Neutrophil (primary cell): Measurements from ENCODE around the gene ZNF778.

ENCODE experiments used
- H3K27ac ChIP-seq: fragments of 200-600 bp; sonication (generic); 2 replicates; pipeline ENCODE4 v1.5.1; 2016; ENCODE audit warnings: mild to moderate bottlenecking, moderate library complexity
- H3K27me3 ChIP-seq: fragments of 200-600 bp; sonication (generic); 2 replicates; pipeline ENCODE4 v1.6.0; 2016; ENCODE audit warnings: mild to moderate bottlenecking
- H3K36me3 ChIP-seq: fragments of 200-600 bp; sonication (generic); 2 replicates; pipeline ENCODE4 v1.5.1; 2017
- H3K4me1 ChIP-seq, 2 experiments: fragments of 200-600 bp in 1 of 2; sonication (generic) in 1 of 2; 1 replicate in 1 of 2; 2 replicates in 1 of 2; pipeline versions ENCODE4 v1.5.1 to v1.6.1; 2013 to 2016; ENCODE audit warnings: low read depth in 1 of 2, low read length in 1 of 2, mild to moderate bottlenecking in 1 of 2, moderate library complexity in 1 of 2; ENCODE audit not compliant: control insufficient read depth in 1 of 2, insufficient read depth in 1 of 2
- H3K4me3 ChIP-seq, 2 experiments: fragments of 200-600 bp in 1 of 2; sonication (generic) in 1 of 2; 1 replicate in 1 of 2; 2 replicates in 1 of 2; pipeline ENCODE4 v1.5.1; 2013 to 2016; ENCODE audit warnings: low read depth in 1 of 2, low read length in 1 of 2, mild to moderate bottlenecking in 1 of 2, moderate library complexity in 1 of 2
- H3K9me3 ChIP-seq: fragments of 200-600 bp; sonication (generic); 2 replicates; pipeline ENCODE4 v1.5.1; 2016
- CTCF ChIP-seq: fragments of 200-600 bp; sonication (generic); IDR thresholded peaks from 2 replicates; pipeline ENCODE4 v1.5.1; 2016; ENCODE audit warnings: antibody characterized with exemption

Gene ZNF778

GRCh38 chr16:89281829-89282228 lies 64.3 kb downstream of the ZNF778 start:
- Histone ChIP-seq H3K4me3 (no peak overlapping the region), H3K36me3 (peaks cover 81% of the 10 kb centered on the region), H3K27ac (no peak overlapping the region), H3K9me3 (no peaks in the 10 kb centered on the region), H3K27me3 (no peaks in the 10 kb centered on the region), H3K4me1 (no peaks in the 10 kb centered on the region)
- no peak for TF ChIP-seq CTCF

- TF ChIP-seq CTCF: no peak
- Histone ChIP-seq H3K4me1 (no peaks in the 10 kb centered on the region), H3K36me3 (peaks cover 81% of the 10 kb centered on the region), H3K27me3 (no peaks in the 10 kb centered on the region), H3K9me3 (no peaks in the 10 kb centered on the region), H3K4me3 (no peak overlapping the region), H3K27ac (no peak overlapping the region)
Observed at GRCh38 chr16:89282523-89282922, 65.0 kb downstream of the ZNF778 start.

- no peaks in the 10 kb centered on the region for H3K27me3 ChIP-seq
- no peak overlapping the region for H3K27ac ChIP-seq
- no peak overlapping the region for H3K4me3 ChIP-seq
- no peaks in the 10 kb centered on the region for H3K4me1 ChIP-seq
- peaks cover 81% of the 10 kb centered on the region for H3K36me3 ChIP-seq
- TF ChIP-seq CTCF: no peak
- H3K9me3 ChIP-seq: no peaks in the 10 kb centered on the region
Observed at GRCh38 chr16:89283449-89283848, 65.9 kb downstream of the ZNF778 start.

GRCh38 chr16:89285381-89285780 lies 67.9 kb downstream of the ZNF778 start:
- Histone ChIP-seq H3K4me1 (no peaks in the 10 kb centered on the region), H3K36me3 (peaks cover 70% of the 10 kb centered on the region)

GRCh38 chr16:89286096-89286495 lies 68.6 kb downstream of the ZNF778 start:
- Histone ChIP-seq H3K27me3 (no peaks in the 10 kb centered on the region), H3K36me3 (peaks cover 70% of the 10 kb centered on the region), H3K9me3 (no peaks in the 10 kb centered on the region), H3K27ac (no peak overlapping the region), H3K4me1 (no peaks in the 10 kb centered on the region), H3K4me3 (no peak overlapping the region)
- TF ChIP-seq CTCF: no peak

More at GRCh38 chr16:89285381-89285780, 67.9 kb downstream of the ZNF778 start:
- Histone ChIP-seq H3K4me3 (no peak overlapping the region), H3K9me3 (no peaks in the 10 kb centered on the region), H3K27ac (no peak overlapping the region), H3K27me3 (no peaks in the 10 kb centered on the region)
- TF ChIP-seq CTCF: no peak
